ENCODE results near the gene TRIO. TPM values are rescaled to one million over a fixed set of nuclear protein-coding genes. Genes with fewer than 3 reads are reported as not detected.

TRIO gene
- total and polyA plus RNA-seq, 2 donors (not counting 3 experiments of a cell fraction or from before 2014, with no cell fraction given): 82.9 to 248 TPM

GRCh38 chr5:14462681-14463080 is 319.5 kb downstream of the TRIO start:
- Histone ChIP-seq H3K4me3 (replicated peaks in 1 of 3; ENCODE audit: insufficient read depth in 1 of 3, low read depth in 1 of 3, low read length in 3 of 3) (no peak overlapping the region), H3K9me3 (replicated peaks; ENCODE audit: control insufficient read depth, insufficient read depth, low read length) (no peaks in the 10 kb centered on the region), H3K9ac (replicated peaks; ENCODE audit: extremely low read depth, insufficient read depth, low read length) (no peak overlapping the region), H3K4me1 (ENCODE audit: control insufficient read depth, extremely low read depth, insufficient read depth, low read length) (peaks cover 25% of the 10 kb centered on the region), H3K27ac (ENCODE audit: insufficient read depth, low read depth, low read length) (peak overlapping the region; percentile 64), H4K20me1 (replicated peaks; ENCODE audit: control insufficient read depth, extremely low read depth, insufficient read depth, low read length) (no peaks in the 10 kb centered on the region), H3K27me3 (ENCODE audit: control insufficient read depth in 2 of 2, insufficient read depth in 2 of 2, low read length in 2 of 2) (no peaks in the 10 kb centered on the region), H3K79me2 (ENCODE audit: control insufficient read depth, insufficient read depth, low read length) (peaks cover 4% of the 10 kb centered on the region), H3K36me3 (ENCODE audit: control insufficient read depth in 2 of 2, extremely low read depth in 1 of 2, insufficient read depth in 2 of 2, low read length in 2 of 2) (peaks cover 18 to 20% of the 10 kb centered on the region in 2 experiments), H3K4me2 (ENCODE audit: insufficient read depth, low read length) (no peak overlapping the region), H2AFZ (ENCODE audit: low read depth, low read length) (no peak overlapping the region), H3K9me1 (replicated peaks; ENCODE audit: control insufficient read depth, extremely low read depth, insufficient read depth, low read length) (no peaks in the 10 kb centered on the region)
- ChIA-PET CTCF (interaction anchor here (0.7 to 1.2 kb wide), 4 partner anchors 14 to 186 kb away, joined by 3 to 5 read pairs (median 3); no protein-coding TSS in a partner anchor), POLR2A (no interaction called here)
- BruUV-seq (replicated peaks): no TSS peak
- FAIRE-seq (no peak), DNase-seq (ENCODE audit: low read depth, low spot score) (no peak)
- intact Hi-C loops (cut with micrococcal nuclease): loop anchor here (1.0 to 5.0 kb wide), 2 partner anchors 13 to 65 kb away; no protein-coding TSS in a partner anchor
- dilution Hi-C loops (cut with MboI; ENCODE audit: extremely low pct_ligation_motif_present, low sequenced_read_pairs): no loop called here
- TF ChIP-seq CTCF (IDR thresholded peaks at IDR 0.05; ENCODE audit: extremely low read depth in 1 of 2, insufficient read depth in 1 of 2, low read depth in 1 of 2, low read length in 2 of 2): no peak
- TF ChIP-seq EZH2 (IDR thresholded peaks at IDR 0.05; ENCODE audit: borderline replicate concordance, low read depth, low read length, severe bottlenecking): no peak
- no peak for TF ChIP-seq JUN (IDR thresholded peaks at IDR 0.05; ENCODE audit: borderline replicate concordance, insufficient read depth, insufficient read length, low read depth)
- no peak for TF ChIP-seq FOS (IDR thresholded peaks at IDR 0.05; ENCODE audit: borderline replicate concordance, insufficient read depth, low read length)
- no peak for TF ChIP-seq MYC (IDR thresholded peaks at IDR 0.05; ENCODE audit: low read depth, low read length)
- no peak for TF ChIP-seq GATA2 (IDR thresholded peaks at IDR 0.05; ENCODE audit: insufficient read depth, insufficient read length, low read depth, low read length)
- TF ChIP-seq POLR2A (IDR thresholded peaks at IDR 0.05; ENCODE audit: low read depth, low read length): no peak
- no peak for TF ChIP-seq MAX (IDR thresholded peaks at IDR 0.05; ENCODE audit: insufficient read depth, insufficient read length)
- TF ChIP-seq POLR2AphosphoS5 (IDR thresholded peaks at IDR 0.05; ENCODE audit: insufficient read depth, low read depth, low read length): no peak
